Thoracic aorta (tissue), 2 donors: ENCODE measurements around the gene THAP2. TPM values are rescaled to one million over a fixed set of nuclear protein-coding genes. Genes with fewer than 3 reads are reported as not detected.

Experiments
- ATAC-seq: fragments of 150-250 bp; one replicate; pipeline ENCODE4 v1.8.0; 2017; ENCODE audit warnings: low read depth; ENCODE audit not compliant: insufficient number of reproducible peaks, low FRiP score
- DNase-seq: peaks from one replicate; pipeline ENCODE4 v3.0.0-alpha.2; 2020; ENCODE audit warnings: low spot score
- H3K27ac ChIP-seq, 2 donors: fragments of 200-600 bp; sonication (generic); 1 replicate in 1 of 2; 2 replicates in 1 of 2; pipeline ENCODE4 v1.5.1; 2016; ENCODE audit warnings: mild to moderate bottlenecking in 2 of 2, moderate library complexity in 2 of 2
- H3K27me3 ChIP-seq: fragments of 200-600 bp; sonication (generic); replicated peaks from 2 replicates; pipeline ENCODE4 v1.6.0; 2016; ENCODE audit warnings: mild to moderate bottlenecking; ENCODE audit not compliant: insufficient read depth
- H3K36me3 ChIP-seq: fragments of 200-600 bp; sonication (generic); one replicate; pipeline ENCODE4 v1.5.1; 2016
- H3K4me1 ChIP-seq, 2 donors: fragments of 200-600 bp; sonication (generic); 1 replicate in 1 of 2; 2 replicates in 1 of 2; pipeline versions ENCODE4 v1.5.1 to v1.6.0; 2016; ENCODE audit warnings: low read depth in 2 of 2, mild to moderate bottlenecking in 1 of 2; ENCODE audit not compliant: control insufficient read depth in 1 of 2
- H3K4me3 ChIP-seq: fragments of 200-600 bp; sonication (generic); 2 replicates; pipeline ENCODE4 v1.5.1; 2016; ENCODE audit warnings: mild to moderate bottlenecking
- H3K9me3 ChIP-seq: fragments of 200-600 bp; sonication (generic); 2 replicates; pipeline ENCODE4 v1.5.1; 2016
- total RNA-seq, 2 donors: library from RNA; depleted of rRNA; stranded (reverse); fragments of >200 nt; gene quantifications; one replicate each; pipeline versions ENCODE4 v1.1.0 to v1.2.3, GENCODE V29; 2016
- TF ChIP-seq, protein P1 (sequence below): fragments of 200-600 bp; sonication (generic); IDR thresholded peaks from one replicate; pipeline ENCODE4 v1.5.1; 2019; ENCODE audit warnings: antibody characterized with exemption

THAP2 gene
- total RNA-seq, 2 donors from 2014 or later = 0.95 to 5.9 TPM

DNA sequence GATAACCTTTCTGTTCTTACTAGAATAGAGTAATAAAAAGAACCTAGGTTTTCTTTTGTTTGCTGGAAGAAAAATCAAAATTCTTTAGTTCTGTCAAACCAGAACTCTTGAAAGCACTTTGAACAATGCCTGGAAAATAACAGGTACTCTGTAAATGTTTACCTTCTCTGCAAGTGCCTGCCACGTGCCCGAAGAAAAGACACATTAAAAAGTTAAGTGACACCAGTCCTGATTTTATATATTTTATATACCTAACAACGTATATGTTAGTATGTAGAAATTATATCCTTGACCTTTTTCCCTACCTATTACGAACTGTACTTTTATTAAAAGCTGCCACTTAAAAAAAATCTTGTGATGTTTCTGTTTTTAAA lies 976 bp downstream of the THAP2 start:
- peak overlapping the region in 1 of 2 donors; percentile 96 for H3K27ac ChIP-seq
- no peaks in the 10 kb centered on the region for H3K27me3 ChIP-seq
- TF ChIP-seq, protein P1, sequence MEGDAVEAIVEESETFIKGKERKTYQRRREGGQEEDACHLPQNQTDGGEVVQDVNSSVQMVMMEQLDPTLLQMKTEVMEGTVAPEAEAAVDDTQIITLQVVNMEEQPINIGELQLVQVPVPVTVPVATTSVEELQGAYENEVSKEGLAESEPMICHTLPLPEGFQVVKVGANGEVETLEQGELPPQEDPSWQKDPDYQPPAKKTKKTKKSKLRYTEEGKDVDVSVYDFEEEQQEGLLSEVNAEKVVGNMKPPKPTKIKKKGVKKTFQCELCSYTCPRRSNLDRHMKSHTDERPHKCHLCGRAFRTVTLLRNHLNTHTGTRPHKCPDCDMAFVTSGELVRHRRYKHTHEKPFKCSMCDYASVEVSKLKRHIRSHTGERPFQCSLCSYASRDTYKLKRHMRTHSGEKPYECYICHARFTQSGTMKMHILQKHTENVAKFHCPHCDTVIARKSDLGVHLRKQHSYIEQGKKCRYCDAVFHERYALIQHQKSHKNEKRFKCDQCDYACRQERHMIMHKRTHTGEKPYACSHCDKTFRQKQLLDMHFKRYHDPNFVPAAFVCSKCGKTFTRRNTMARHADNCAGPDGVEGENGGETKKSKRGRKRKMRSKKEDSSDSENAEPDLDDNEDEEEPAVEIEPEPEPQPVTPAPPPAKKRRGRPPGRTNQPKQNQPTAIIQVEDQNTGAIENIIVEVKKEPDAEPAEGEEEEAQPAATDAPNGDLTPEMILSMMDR = no peak
- ATAC-seq (no peak), DNase-seq (no peak)
- peak overlapping the region; percentile 86 for H3K4me3 ChIP-seq
- H3K9me3 ChIP-seq = no peaks in the 10 kb centered on the region
- no peaks in the 10 kb centered on the region for H3K36me3 ChIP-seq
- H3K4me1 ChIP-seq = peaks cover 14 to 30% of the 10 kb centered on the region in 2 donors

DNA sequence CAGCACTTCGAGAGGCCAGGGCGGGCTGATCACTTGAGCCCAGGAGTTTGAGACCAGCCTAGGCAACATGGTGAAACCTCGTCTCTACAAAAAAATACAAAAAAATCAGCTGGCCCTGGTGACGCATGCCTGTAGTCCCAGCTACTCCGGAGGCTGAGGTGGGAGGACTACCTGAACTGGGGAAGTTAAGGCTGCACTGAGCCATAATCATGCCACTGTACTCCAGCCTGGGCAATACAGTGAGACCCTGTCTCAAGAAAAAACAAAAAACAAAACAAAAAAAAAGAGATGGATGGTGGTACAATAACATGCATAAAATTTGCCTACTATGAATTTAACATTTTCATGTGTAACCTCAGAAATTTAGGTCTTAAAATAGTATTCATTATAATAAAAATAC lies 2.2 kb downstream of the THAP2 start:
- no peak for ATAC-seq
- H3K9me3 ChIP-seq = no peaks in the 10 kb centered on the region
- TF ChIP-seq, protein P1 = no peak
- H3K4me3 ChIP-seq = no peak overlapping the region
- H3K27ac ChIP-seq = no peak overlapping the region
- no peaks in the 10 kb centered on the region for H3K36me3 ChIP-seq
- no peaks in the 10 kb centered on the region for H3K27me3 ChIP-seq
- no peak for DNase-seq
- peaks cover 6 to 20% of the 10 kb centered on the region in 2 donors for H3K4me1 ChIP-seq

DNA sequence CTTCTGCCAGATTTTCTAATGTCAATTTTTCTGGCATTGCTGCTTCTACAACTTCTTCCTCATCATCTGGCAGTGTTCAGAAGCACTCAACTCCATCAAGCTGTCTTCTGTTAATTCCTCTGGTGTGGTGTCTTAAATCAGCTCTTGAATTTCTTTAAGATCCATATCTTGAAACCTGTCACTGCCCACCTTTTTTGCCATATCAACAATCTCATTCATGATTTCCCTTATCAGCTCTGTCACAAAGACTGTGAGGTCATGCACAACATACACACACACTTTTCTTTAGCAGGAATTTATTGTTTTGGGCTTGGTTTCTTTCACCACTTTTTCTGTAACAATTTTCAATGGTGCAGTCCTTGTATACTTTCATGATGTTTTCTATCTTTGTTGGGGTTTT lies 7.2 kb downstream of the THAP2 start:
- no peak for ATAC-seq
- Histone ChIP-seq H3K27me3 (no peaks in the 10 kb centered on the region), H3K27ac (no peak overlapping the region), H3K4me3 (no peak overlapping the region), H3K4me1 (peaks cover 0 to under 1% of the 10 kb centered on the region in 2 donors), H3K9me3 (no peaks in the 10 kb centered on the region), H3K36me3 (no peaks in the 10 kb centered on the region)
- TF ChIP-seq, protein P1 = no peak
- no peak for DNase-seq

DNA sequence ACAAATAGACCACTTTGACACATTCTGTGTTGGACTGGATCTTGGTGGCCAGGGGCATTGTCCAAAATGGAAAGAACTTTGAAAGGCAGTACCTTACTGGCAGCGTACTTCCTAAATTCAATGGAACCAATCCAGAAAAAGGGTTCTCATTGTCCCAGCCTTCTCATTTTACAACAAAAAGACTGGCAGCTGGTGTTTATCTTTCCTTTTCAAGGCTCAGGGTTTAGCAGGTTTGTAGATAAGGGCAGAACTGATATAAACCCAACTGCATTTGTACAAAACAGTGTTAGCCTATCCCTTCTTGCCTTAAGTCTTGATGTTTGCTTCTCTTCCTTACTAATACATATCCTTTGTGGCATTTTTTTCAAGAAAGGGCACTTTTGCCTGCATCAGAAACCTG lies 7.7 kb downstream of the THAP2 start:
- Histone ChIP-seq H3K27ac (no peak overlapping the region), H3K4me3 (no peak overlapping the region), H3K4me1 (no peaks in the 10 kb centered on the region), H3K9me3 (no peaks in the 10 kb centered on the region), H3K36me3 (no peaks in the 10 kb centered on the region), H3K27me3 (no peaks in the 10 kb centered on the region)
- no peak for DNase-seq
- ATAC-seq = no peak
- TF ChIP-seq, protein P1 = no peak

DNA sequence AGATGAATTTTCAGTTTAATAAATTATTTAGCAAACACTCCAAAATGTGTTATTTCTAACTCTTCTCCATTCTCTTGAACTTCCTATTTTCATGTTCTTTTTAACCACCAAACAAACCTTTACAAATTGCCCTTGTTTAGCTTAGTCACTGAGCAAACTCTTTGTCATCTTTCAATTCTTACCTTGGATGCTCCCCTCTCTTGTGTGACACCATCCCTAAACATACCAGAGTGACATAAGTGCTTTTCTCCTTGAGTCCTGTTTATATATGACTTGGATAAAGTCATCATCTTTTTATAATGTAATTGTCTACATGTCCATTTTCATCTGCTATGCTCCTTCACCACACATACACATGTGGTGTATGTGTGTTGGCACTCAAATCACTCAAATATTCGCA lies 18.4 kb downstream of the THAP2 start:
- no peak for ATAC-seq
- DNase-seq = no peak
- H3K36me3 ChIP-seq = no peaks in the 10 kb centered on the region
- no peak overlapping the region for H3K27ac ChIP-seq
- TF ChIP-seq, protein P1 = no peak
- H3K27me3 ChIP-seq = no peaks in the 10 kb centered on the region
- H3K9me3 ChIP-seq = no peaks in the 10 kb centered on the region
- peaks cover 6 to 11% of the 10 kb centered on the region in 2 donors for H3K4me1 ChIP-seq
- H3K4me3 ChIP-seq = no peak overlapping the region
